K562 (cell line): ENCODE measurements around the gene IRAK3. TPM values are rescaled to one million over a fixed set of nuclear protein-coding genes. Genes with fewer than 3 reads are reported as not detected.

Source experiments
- ATAC-seq: fragments of 200-7000 bp; cut with Tn5 transposase; 3 replicates; pipeline ENCODE4 v1.9.1; 2020; ENCODE audit warnings: moderate library complexity
- BruUV-seq: library from RNA; stranded (reverse); fragments of 400-500 nt; replicated peaks from 2 replicates; lab custom pipeline; 2021; lab: Mats Ljungman, UMichigan
- CTCF ChIA-PET: fragments of 300-600 bp; formaldehyde crosslinking; extraction: SDS; loops from one replicate; lab custom pipeline; 2021; ENCODE audit warnings: low intra/inter-chr PET ratio; lab: Yijun Ruan, JAX
- POLR2A ChIA-PET: fragments of 300-600, 350-650 bp; sonication (Branson Sonifier 250); formaldehyde crosslinking; extraction: SDS; loops from one replicate; lab custom pipeline; 2021; ENCODE audit warnings: antibody characterized with exemption, inconsistent platforms; lab: Yijun Ruan, JAX
- DNase-seq, 4 experiments: peaks; one replicate each; pipeline versions ENCODE4 v3.0.0 to v3.0.0-alpha.2; 2011 to 2018; ENCODE audit warnings: low spot score in 3 of 4, mixed read lengths in 3 of 4; ENCODE audit errors: extremely low read depth in 1 of 4
- FAIRE-seq: peaks from 2 replicates; lab custom pipeline; 2011; peaks lifted over from hg19 to GRCh38; lab: Jason Lieb, UNC
- H2AFZ ChIP-seq: 2 replicates; pipeline ENCODE4 v1.6.0; 2011; ENCODE audit warnings: low read depth, low read length, control low read depth, inconsistent platforms
- H3K27ac ChIP-seq: fragments of 200-600 bp; 3 replicates; pipeline ENCODE4 v1.8.0; 2011; ENCODE audit warnings: low read depth, mild to moderate bottlenecking, control low read depth, inconsistent platforms, low read length, moderate library complexity, mixed read lengths; ENCODE audit errors: extremely low read depth
- H3K27me3 ChIP-seq, 2 experiments: fragments of 300-600 bp in 1 of 2; 2 replicates in 1 of 2; 3 replicates in 1 of 2; pipeline versions ENCODE4 v1.6.0 to v1.8.0; 2011; ENCODE audit warnings: inconsistent platforms in 2 of 2, low read length in 2 of 2, mild to moderate bottlenecking in 1 of 2, mixed read lengths in 1 of 2, moderate library complexity in 1 of 2; ENCODE audit not compliant: control insufficient read depth in 2 of 2, insufficient read depth in 2 of 2
- H3K36me3 ChIP-seq: fragments of 300-600 bp; 3 replicates; pipeline ENCODE4 v1.8.0; 2011; ENCODE audit warnings: mild to moderate bottlenecking, low read length, inconsistent platforms; ENCODE audit not compliant: control insufficient read depth, insufficient read depth
- H3K4me1 ChIP-seq, 2 experiments: fragments of 200-600 bp in 1 of 2; replicated peaks in 1 of 2; 2 replicates in 1 of 2; 3 replicates in 1 of 2; pipeline versions ENCODE4 v1.5.1 to v1.8.0; 2011; ENCODE audit warnings: inconsistent platforms in 2 of 2, low read length in 2 of 2, mild to moderate bottlenecking in 1 of 2, mixed read lengths in 1 of 2, moderate library complexity in 1 of 2; ENCODE audit not compliant: control insufficient read depth in 2 of 2, insufficient read depth in 2 of 2
- H3K4me2 ChIP-seq: 2 replicates; pipeline ENCODE4 v1.6.1; 2011; ENCODE audit warnings: low read length, control low read depth, inconsistent platforms, mixed read lengths; ENCODE audit not compliant: insufficient read depth
- H3K4me3 ChIP-seq: fragments of 200-600 bp; sonication (generic), shearing (Covaris generic); 2 replicates; pipeline ENCODE4 v1.5.1; 2016; ENCODE audit warnings: control low read depth, inconsistent platforms
- H3K79me2 ChIP-seq: fragments of 200-600 bp; 3 replicates; pipeline ENCODE4 v1.8.0; 2011; ENCODE audit warnings: low read length, inconsistent platforms; ENCODE audit not compliant: control insufficient read depth, insufficient read depth
- H3K9ac ChIP-seq, 2 experiments: 2 replicates each; pipeline versions ENCODE4 v1.6.0 to v1.6.1; 2011; ENCODE audit warnings: low read depth in 2 of 2, low read length in 2 of 2, control low read depth in 1 of 2, inconsistent platforms in 1 of 2, mild to moderate bottlenecking in 1 of 2, mixed read lengths in 1 of 2; ENCODE audit not compliant: insufficient read depth in 1 of 2
- H3K9me1 ChIP-seq: one replicate; pipeline ENCODE4 v1.6.0; 2011; ENCODE audit warnings: inconsistent platforms, mild to moderate bottlenecking, low read length, moderate library complexity; ENCODE audit not compliant: control insufficient read depth, insufficient read depth
- H3K9me3 ChIP-seq: replicated peaks from 2 replicates; pipeline ENCODE4 v1.5.1; 2011; ENCODE audit warnings: low read depth, low read length, inconsistent platforms; ENCODE audit not compliant: control insufficient read depth, insufficient read depth
- H4K20me1 ChIP-seq: replicated peaks from 2 replicates; pipeline ENCODE4 v1.6.1; 2011; ENCODE audit warnings: low read length, inconsistent platforms, mixed read lengths; ENCODE audit not compliant: control insufficient read depth, insufficient read depth
- FOXO4 ChIP-seq: fragments of 450-650 bp; formaldehyde crosslinking; IDR thresholded peaks from 2 replicates; pipeline ENCODE4 v1.4.0; 2020; ENCODE audit warnings: mild to moderate bottlenecking, moderate library complexity
- FUS ChIP-seq: fragments of 200-400 bp; formaldehyde crosslinking; optimal IDR thresholded peaks from 2 replicates; pipeline ENCODE3; 2017; ENCODE audit warnings: low read depth, low read length
- HDAC8 ChIP-seq: fragments of 450-650 bp; IDR thresholded peaks from 2 replicates; pipeline ENCODE4 v1.6.1; 2016; ENCODE audit warnings: mild to moderate bottlenecking, missing genetic modification characterization, moderate library complexity, missing compliant biosample characterization
- MTA2 ChIP-seq: fragments of 450-650 bp; IDR thresholded peaks from 2 replicates; pipeline ENCODE4 v1.6.1; 2016; ENCODE audit warnings: low read depth
- NBN ChIP-seq: fragments of 450-650 bp; IDR thresholded peaks from 2 replicates; pipeline ENCODE4 v1.6.1; 2016; ENCODE audit warnings: low read depth, mild to moderate bottlenecking
- RNF2 ChIP-seq: sonication (generic); IDR thresholded peaks from 2 replicates; pipeline ENCODE4 v1.6.1; 2016
- SAP30 ChIP-seq: fragments of 200-600 bp; sonication (generic); IDR thresholded peaks from 2 replicates; pipeline ENCODE4 v1.6.1; 2012; ENCODE audit warnings: borderline replicate concordance, low read depth, mild to moderate bottlenecking, moderate library complexity, low read length, control low read depth, inconsistent platforms; ENCODE audit not compliant: insufficient read depth, poor library complexity, severe bottlenecking
- USF1 ChIP-seq: sonication (generic); formaldehyde crosslinking; IDR thresholded peaks from 2 replicates; pipeline ENCODE4 v1.9.0; 2022; ENCODE audit warnings: mild to moderate bottlenecking, missing genetic modification reagents
- ZNF184 ChIP-seq: sonication (generic); formaldehyde crosslinking; IDR thresholded peaks from 2 replicates; pipeline ENCODE4 v1.5.0; 2020; ENCODE audit warnings: missing genetic modification reagents
- WGBS: fragments of 100-300 bp; shearing (Covaris generic); methylation state at CpG from one replicate; pipeline ENCODE4 v1.1.6; 2016; ENCODE audit warnings: low coverage, mixed read lengths; ENCODE audit not compliant: insufficient coverage; ENCODE audit errors: missing lambda C conversion rate; 5-methylcytosine and 5-hydroxymethylcytosine counted together
- in situ Hi-C: fragments of 300-500 bp; cut with MboI; formaldehyde crosslinking; loops from 4 replicates; pipeline ENCODE4 v1.15.0; 2018; ENCODE audit warnings: inconsistent platforms, mixed read lengths
- intact Hi-C: fragments of 100-400 bp; cut with micrococcal nuclease; formaldehyde crosslinking; loops from 2 replicates; pipeline ENCODE4 v1.14.2; 2022
- polyA plus RNA-seq, 8 experiments: library from polyadenylated mRNA; depleted of rRNA in 4 of 8; stranded (reverse) in 5 of 8; unstranded in 3 of 8; fragments of >200 nt; fragmentation: Nextera tagmentation in 2 of 8; fragmentation: Illumina TruSeq in 1 of 8; extraction: Ambion mirVana in 2 of 8; extraction: Trizol in 1 of 8; gene quantifications; 2 replicates each; pipeline versions ENCODE4 v1.2.1 to v1.2.3, GENCODE V29; 2011 to 2014; ENCODE audit warnings: inconsistent platforms in 1 of 8, missing spikeins in 1 of 8
- total RNA-seq, 7 experiments: library from RNA; depleted of rRNA in 6 of 7; stranded (reverse); fragments of >200 nt in 6 of 7; fragmentation: Illumina TruSeq in 2 of 7; extraction: Trizol in 2 of 7; gene quantifications; 2 replicates each; pipeline versions ENCODE4 v1.2.1 to v1.2.3, GENCODE V29; 2011 to 2021; ENCODE audit warnings: low replicate concordance in 1 of 7
- TF ChIP-seq, protein P1 (sequence below): IDR thresholded peaks from 2 replicates; pipeline ENCODE4 v1.6.1; 2012; ENCODE audit warnings: low read depth, low read length, improper control_type of control experiment, borderline replicate concordance
- TF ChIP-seq, protein P2 (sequence below), 2 experiments: fragments of 450-650 bp in 1 of 2; sonication (generic) in 1 of 2; formaldehyde crosslinking; conservative IDR thresholded peaks; 2 replicates each; pipeline versions ENCODE4 v1.4.0 to v1.8.1; 2020 to 2022; ENCODE audit warnings: mild to moderate bottlenecking in 1 of 2, missing genetic modification reagents in 1 of 2

Gene IRAK3
- total and polyA plus RNA-seq, 9 of the 15 experiments (the other 6 are each of a cell fraction or from before 2014, with no cell fraction given): 0.06 to 0.09 (median 0.07) TPM; not detected in 6

GRCh38 chr12:66191547-66192126, 2.6 kb downstream of the IRAK3 start:
- H3K9ac ChIP-seq: no peak overlapping the region; a peak in 1 of 4 replicates
- TF ChIP-seq FOXO4 (no peak), HDAC8 (tag) (no peak), SAP30 (no peak), USF1 (CRISPR knock-in tag) (no peak), MTA2 (no peak), NBN (no peak), FUS (no peak), ZNF184 (CRISPR knock-in tag) (no peak), RNF2 (no peak)
- TF ChIP-seq, protein P1, sequence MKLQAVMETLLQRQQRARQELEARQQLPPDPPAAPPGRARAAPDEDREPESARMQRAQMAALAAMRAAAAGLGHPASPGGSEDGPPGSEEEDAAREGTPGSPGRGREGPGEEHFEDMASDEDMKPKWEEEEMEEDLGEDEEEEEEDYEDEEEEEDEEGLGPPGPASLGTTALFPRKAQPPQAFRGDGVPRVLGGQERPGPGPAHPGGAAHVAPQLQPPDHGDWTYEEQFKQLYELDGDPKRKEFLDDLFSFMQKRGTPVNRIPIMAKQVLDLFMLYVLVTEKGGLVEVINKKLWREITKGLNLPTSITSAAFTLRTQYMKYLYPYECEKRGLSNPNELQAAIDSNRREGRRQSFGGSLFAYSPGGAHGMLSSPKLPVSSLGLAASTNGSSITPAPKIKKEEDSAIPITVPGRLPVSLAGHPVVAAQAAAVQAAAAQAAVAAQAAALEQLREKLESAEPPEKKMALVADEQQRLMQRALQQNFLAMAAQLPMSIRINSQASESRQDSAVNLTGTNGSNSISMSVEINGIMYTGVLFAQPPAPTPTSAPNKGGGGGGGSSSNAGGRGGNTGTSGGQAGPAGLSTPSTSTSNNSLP: no peak
- TF ChIP-seq, protein P2, sequence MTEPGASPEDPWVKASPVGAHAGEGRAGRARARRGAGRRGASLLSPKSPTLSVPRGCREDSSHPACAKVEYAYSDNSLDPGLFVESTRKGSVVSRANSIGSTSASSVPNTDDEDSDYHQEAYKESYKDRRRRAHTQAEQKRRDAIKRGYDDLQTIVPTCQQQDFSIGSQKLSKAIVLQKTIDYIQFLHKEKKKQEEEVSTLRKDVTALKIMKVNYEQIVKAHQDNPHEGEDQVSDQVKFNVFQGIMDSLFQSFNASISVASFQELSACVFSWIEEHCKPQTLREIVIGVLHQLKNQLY (CRISPR knock-in tag; conservative IDR thresholded peaks at IDR 0.05): no peak
- TF ChIP-seq, all 486 proteins: peak for 0
- Histone ChIP-seq H3K9me1 (no peaks in the 10 kb centered on the region), H3K79me2 (no peaks in the 10 kb centered on the region), H3K4me2 (no peak overlapping the region), H4K20me1 (no peaks in the 10 kb centered on the region), H3K4me1 (peaks cover 0 to 7% of the 10 kb centered on the region in 2 experiments; a peak in 1 of 5 replicates), H2AFZ (no peak overlapping the region), H3K27ac (no peak overlapping the region), H3K4me3 (no peak overlapping the region), H3K27me3 (peaks cover 36 to 56% of the 10 kb centered on the region in 2 experiments), H3K36me3 (no peaks in the 10 kb centered on the region), H3K9me3 (no peaks in the 10 kb centered on the region)
- intact Hi-C loops (no loop called here), in situ Hi-C loops (no loop called here)
- 3% methylated on average over 5 of the region's 7 CpGs for WGBS
- ATAC-seq (no peak), FAIRE-seq (no peak), DNase-seq (no peak)
- POLR2A ChIA-PET: interaction anchor here (0.5 kb wide), 1 partner anchor 449 kb away, joined by 3 read pairs; no protein-coding TSS in a partner anchor
- no TSS peak for BruUV-seq
- CTCF ChIA-PET: no interaction called here
